B cell (primary cell): Measurements from ENCODE around the gene DBR1. TPM values are rescaled to one million over a fixed set of nuclear protein-coding genes. Genes with fewer than 3 reads are reported as not detected.

ENCODE experiments used
- ATAC-seq: fragments of 200-7000 bp; cut with Tn5 transposase; one replicate; pipeline ENCODE4 v1.10.0; 2021; ENCODE audit warnings: low read depth, mild to moderate bottlenecking, moderate number of reproducible peaks, moderate library complexity
- CTCF ChIA-PET: fragments of 350-600 bp; sonication (Branson Sonifier 250); formaldehyde crosslinking; loops from one replicate; lab custom pipeline; 2021; ENCODE audit warnings: antibody characterized with exemption, inconsistent platforms; lab: Charles Lee
- POLR2A ChIA-PET: fragments of 350-600 bp; sonication (Branson Sonifier 250); formaldehyde crosslinking; loops from one replicate; lab custom pipeline; 2021; ENCODE audit warnings: antibody characterized with exemption; lab: Charles Lee
- DNase-seq: peaks from one replicate; pipeline ENCODE4 v3.0.0; 2013
- H2AFZ ChIP-seq: 2 replicates; pipeline ENCODE4 v1.6.1; 2012; ENCODE audit warnings: mild to moderate bottlenecking, low read depth, low read length; ENCODE audit not compliant: insufficient read depth, poor library complexity, severe bottlenecking
- H3K27ac ChIP-seq, 2 donors: 1 replicate in 1 of 2; 2 replicates in 1 of 2; pipeline ENCODE4 v1.5.1; 2012 to 2013; ENCODE audit warnings: low read length in 2 of 2, mild to moderate bottlenecking in 2 of 2, moderate library complexity in 1 of 2
- H3K27me3 ChIP-seq, 4 experiments: fragments of 200-600 bp in 1 of 4; sonication (generic) in 1 of 4; replicated peaks in 1 of 4; 1 replicate in 2 of 4; 2 replicates in 2 of 4; pipeline versions ENCODE4 v1.6.1 to v1.7.0; 2013 to 2016; ENCODE audit warnings: low read length in 3 of 4, mild to moderate bottlenecking in 2 of 4, mixed read lengths in 1 of 4, moderate library complexity in 1 of 4; ENCODE audit not compliant: insufficient read depth in 4 of 4, control insufficient read depth in 3 of 4; ENCODE audit errors: control extremely low read depth in 1 of 4
- H3K36me3 ChIP-seq, 2 experiments: replicated peaks in 1 of 2; 1 replicate in 1 of 2; 2 replicates in 1 of 2; pipeline versions ENCODE4 v1.6.1 to v1.7.1; 2013; ENCODE audit warnings: low read length in 1 of 2; ENCODE audit not compliant: insufficient read depth in 2 of 2, control insufficient read depth in 1 of 2; ENCODE audit errors: control extremely low read depth in 1 of 2, extremely low read depth in 1 of 2
- H3K4me1 ChIP-seq, 2 donors: fragments of 200-600 bp in 1 of 2; sonication (generic) in 1 of 2; 1 replicate in 1 of 2; 2 replicates in 1 of 2; pipeline versions ENCODE4 v1.5.1 to v1.6.1; 2013 to 2017; ENCODE audit warnings: low read length in 2 of 2; ENCODE audit not compliant: control insufficient read depth in 2 of 2, insufficient read depth in 2 of 2
- H3K4me2 ChIP-seq: replicated peaks from 2 replicates; pipeline ENCODE3; 2012; ENCODE audit warnings: mild to moderate bottlenecking, low read depth, low read length; ENCODE audit not compliant: poor library complexity, severe bottlenecking
- H3K4me3 ChIP-seq, 5 experiments: fragments of 200-600 bp in 1 of 5; sonication (generic) in 1 of 5; 1 replicate in 3 of 5; 2 replicates in 2 of 5; pipeline versions ENCODE4 v1.5.1 to v1.7.0; 2011 to 2016; ENCODE audit warnings: low read length in 4 of 5, mild to moderate bottlenecking in 4 of 5, low read depth in 2 of 5, control low read depth in 1 of 5, moderate library complexity in 1 of 5; ENCODE audit not compliant: insufficient read depth in 1 of 5; ENCODE audit errors: control extremely low read depth in 1 of 5, extremely low read depth in 1 of 5
- H3K79me2 ChIP-seq: fragments of 200-600 bp; sonication (generic); one replicate; pipeline ENCODE4 v1.6.0; 2016; ENCODE audit warnings: low read length; ENCODE audit not compliant: control insufficient read depth, insufficient read depth
- H3K9ac ChIP-seq: fragments of 200-600 bp; sonication (generic); 2 replicates; pipeline ENCODE4 v1.6.1; 2017; ENCODE audit warnings: mild to moderate bottlenecking, low read length, moderate library complexity
- H3K9me3 ChIP-seq, 3 donors: one replicate each; pipeline versions ENCODE4 v1.6.1 to v1.7.1; 2013; ENCODE audit warnings: low read length in 2 of 3; ENCODE audit not compliant: control insufficient read depth in 2 of 3, insufficient read depth in 1 of 3; ENCODE audit errors: control extremely low read depth in 1 of 3
- H4K20me1 ChIP-seq: 2 replicates; pipeline ENCODE4 v1.6.0; 2012; ENCODE audit warnings: mild to moderate bottlenecking, low read length; ENCODE audit not compliant: insufficient read depth, control insufficient read depth, poor library complexity, severe bottlenecking
- H3K27ac Mint-ChIP-seq: one replicate; pipeline ENCODE4 v1.8.0; 2021; ENCODE audit warnings: mixed read lengths
- H3K27me3 Mint-ChIP-seq: one replicate; pipeline ENCODE4 v1.8.0; 2021; ENCODE audit warnings: mixed read lengths
- H3K4me1 Mint-ChIP-seq: one replicate; pipeline ENCODE4 v1.8.0; 2021; ENCODE audit warnings: mixed read lengths
- H3K4me3 Mint-ChIP-seq: one replicate; pipeline ENCODE4 v1.8.0; 2021; ENCODE audit warnings: mixed read lengths
- H3K9me3 Mint-ChIP-seq: one replicate; pipeline ENCODE4 v1.8.0; 2022; ENCODE audit warnings: mixed read lengths; ENCODE audit not compliant: insufficient read depth
- CTCF ChIP-seq: fragments of 200-600 bp; IDR thresholded peaks from one replicate; pipeline ENCODE4 v1.8.0; 2022; ENCODE audit warnings: antibody characterized with exemption, mild to moderate bottlenecking
- EZH2 ChIP-seq: IDR thresholded peaks from 2 replicates; pipeline ENCODE4 v1.6.1; 2012; ENCODE audit warnings: borderline replicate concordance, low read depth, mild to moderate bottlenecking, moderate library complexity, low read length; ENCODE audit not compliant: insufficient read depth, poor library complexity, severe bottlenecking
- WGBS: methylation state at CpG from one replicate; pipeline ENCODE4 v1.1.5; 2013; ENCODE audit warnings: missing lambda C conversion rate; ENCODE audit not compliant: insufficient coverage; 5-methylcytosine and 5-hydroxymethylcytosine counted together
- intact Hi-C: fragments of 100-400 bp; cut with micrococcal nuclease; formaldehyde crosslinking; loops from one replicate; pipeline ENCODE4 v1.10.0; 2022
- polyA plus RNA-seq: library from polyadenylated mRNA; depleted of rRNA; stranded (reverse); fragments of >200 nt; gene quantifications from 2 replicates; pipeline ENCODE4 v1.2.3, GENCODE V29; 2012
- total RNA-seq, 2 donors: library from RNA; stranded (reverse); fragments of 120-200 nt in 1 of 2; gene quantifications; 1 replicate in 1 of 2; 2 replicates in 1 of 2; pipeline versions ENCODE4 v1.2.3 to v1.2.4, GENCODE V29; 2013 to 2022

The DBR1 gene
- total and polyA plus RNA-seq, 2 donors (not counting 1 experiment from before 2014, with no cell fraction given): 7.5 to 22.6 TPM

- Histone ChIP-seq H3K4me1 (peaks cover 22 to 23% of the 10 kb centered on the region in 2 donors), H3K4me2 (no peak overlapping the region), H3K27me3 (peaks cover 0 to 4% (median 0%) of the 10 kb centered on the region in 4 experiments), H3K9me3 (no peaks in the 10 kb centered on the region), H4K20me1 (no peaks in the 10 kb centered on the region), H3K79me2 (no peaks in the 10 kb centered on the region), H3K36me3 (no peaks in the 10 kb centered on the region), H3K4me3 (no peak overlapping the region), H3K27ac (no peak overlapping the region), H2AFZ (no peak overlapping the region), H3K9ac (no peak overlapping the region)
- no peak for DNase-seq
- peaks cover 30% of the 10 kb centered on the region for H3K4me1 Mint-ChIP-seq
- TF ChIP-seq EZH2 (no peak), CTCF (no peak)
- ChIA-PET CTCF (no interaction called here), POLR2A (no interaction called here)
- 86% methylated on average over 1 of the region's 2 CpGs for WGBS
- ATAC-seq: no peak
- H3K27ac Mint-ChIP-seq: no peak overlapping the region
- H3K9me3 Mint-ChIP-seq: no peaks in the 10 kb centered on the region
- intact Hi-C loops: no loop called here
- peaks cover 18% of the 10 kb centered on the region for H3K27me3 Mint-ChIP-seq
- no peak overlapping the region for H3K4me3 Mint-ChIP-seq
These were observed 36.9 kb downstream of the DBR1 start for GRCh38 chr3:138137861-138138260.

- H3K9me3 Mint-ChIP-seq: no peaks in the 10 kb centered on the region
- Histone ChIP-seq H4K20me1 (no peaks in the 10 kb centered on the region), H3K4me3 (no peak overlapping the region), H3K4me2 (no peak overlapping the region), H3K9ac (no peak overlapping the region), H3K4me1 (peaks cover 22 to 23% of the 10 kb centered on the region in 2 donors), H3K9me3 (no peaks in the 10 kb centered on the region), H3K79me2 (no peaks in the 10 kb centered on the region), H2AFZ (no peak overlapping the region), H3K27me3 (peaks cover 0 to 1% (median 0%) of the 10 kb centered on the region in 4 experiments), H3K27ac (no peak overlapping the region), H3K36me3 (no peaks in the 10 kb centered on the region)
- intact Hi-C loops: no loop called here
- no peak overlapping the region for H3K27ac Mint-ChIP-seq
- peaks cover 28% of the 10 kb centered on the region for H3K4me1 Mint-ChIP-seq
- H3K27me3 Mint-ChIP-seq: peaks cover 9% of the 10 kb centered on the region
- no peak overlapping the region for H3K4me3 Mint-ChIP-seq
- DNase-seq (no peak), ATAC-seq (no peak)
- TF ChIP-seq CTCF (no peak), EZH2 (no peak)
- POLR2A ChIA-PET: no interaction called here
- WGBS: 82% methylated on average over 3 of the region's 3 CpGs
- CTCF ChIA-PET: no interaction called here
These were observed 38.5 kb downstream of the DBR1 start for GRCh38 chr3:138136201-138136600.
